T-helper 1 cell treated with Interleukin-12 subunit alpha and Interleukin-12 subunit beta and Interleukin-4 antibody, amounts not matched to agents 30 μg/mL and 1 μg/mL, for 36 hours (primary cell): ENCODE measurements around the gene C11orf65.
"Not testable (repeated sequence)": the region's sequence is repeated elsewhere in the genome, so short reads cannot be mapped to it uniquely, and the experiment has no call there.

Experiments
- H3K27ac Mint-ChIP-seq: one replicate; pipeline ENCODE4 v1.8.0; 2021; ENCODE audit warnings: mild to moderate bottlenecking, mixed read lengths
- H3K27me3 Mint-ChIP-seq: one replicate; pipeline ENCODE4 v1.8.0; 2021; ENCODE audit warnings: low read depth, mixed read lengths
- H3K36me3 Mint-ChIP-seq: one replicate; pipeline ENCODE4 v1.8.0; 2021; ENCODE audit warnings: low read depth, mixed read lengths
- H3K4me1 Mint-ChIP-seq: one replicate; pipeline ENCODE4 v1.8.0; 2021; ENCODE audit warnings: low read depth, mixed read lengths
- H3K4me3 Mint-ChIP-seq: one replicate; pipeline ENCODE4 v1.8.0; 2021; ENCODE audit warnings: mild to moderate bottlenecking, moderate library complexity, mixed read lengths
- H3K9me3 Mint-ChIP-seq: one replicate; pipeline ENCODE4 v1.8.0; 2021; ENCODE audit warnings: mixed read lengths

C11orf65 gene

DNA sequence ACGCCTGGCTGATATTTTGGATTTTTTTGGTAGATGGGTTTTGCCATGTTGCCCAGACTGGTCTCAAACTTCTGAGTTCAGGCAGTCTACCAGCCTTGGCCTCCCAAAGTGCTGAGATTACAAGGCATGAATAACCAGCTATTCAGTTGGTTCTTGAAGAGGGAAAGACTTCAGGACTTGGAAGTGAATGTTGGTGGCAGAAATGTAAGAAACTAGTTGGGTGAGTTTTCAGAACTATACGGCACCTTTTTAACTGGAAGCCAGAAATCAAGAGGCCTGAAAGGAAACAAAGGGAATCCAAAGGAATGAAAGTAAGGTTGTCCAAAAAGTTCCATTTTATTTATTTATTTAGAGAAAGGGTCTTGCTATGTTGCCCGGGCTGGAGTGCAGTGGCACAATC is 28.0 kb upstream of the C11orf65 start:
- Mint-ChIP-seq H3K4me3 (no peak overlapping the region), H3K27ac (no peak overlapping the region), H3K9me3 (no peaks in the 10 kb centered on the region), H3K36me3 (peaks cover 6% of the 10 kb centered on the region), H3K27me3 (no peaks in the 10 kb centered on the region), H3K4me1 (peaks cover 22% of the 10 kb centered on the region)

DNA sequence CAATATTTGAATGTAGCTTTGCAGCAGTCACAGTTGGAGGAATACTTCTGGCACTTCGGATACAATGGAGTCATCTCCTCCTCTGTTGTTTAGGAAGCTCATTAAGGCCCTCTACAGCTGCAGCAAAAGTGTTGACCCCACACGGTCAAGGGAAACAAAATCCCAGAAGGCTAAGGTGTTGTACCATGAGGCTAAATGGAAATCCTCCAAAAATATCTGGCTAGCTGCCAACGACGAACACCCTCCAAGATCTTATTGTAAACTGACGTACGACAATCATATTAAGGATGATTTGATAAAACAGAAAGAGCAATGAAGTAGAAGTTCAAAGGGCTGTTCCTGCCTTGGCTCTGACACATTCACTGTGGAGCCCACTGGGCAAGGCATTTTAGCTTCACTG is 26.9 kb upstream of the C11orf65 start:
- H3K27ac Mint-ChIP-seq = peak overlapping the region; percentile 11
- peaks cover 20% of the 10 kb centered on the region for H3K4me1 Mint-ChIP-seq
- H3K27me3 Mint-ChIP-seq = no peaks in the 10 kb centered on the region
- no peaks in the 10 kb centered on the region for H3K9me3 Mint-ChIP-seq
- H3K36me3 Mint-ChIP-seq = peaks cover 9% of the 10 kb centered on the region
- no peak overlapping the region for H3K4me3 Mint-ChIP-seq

DNA sequence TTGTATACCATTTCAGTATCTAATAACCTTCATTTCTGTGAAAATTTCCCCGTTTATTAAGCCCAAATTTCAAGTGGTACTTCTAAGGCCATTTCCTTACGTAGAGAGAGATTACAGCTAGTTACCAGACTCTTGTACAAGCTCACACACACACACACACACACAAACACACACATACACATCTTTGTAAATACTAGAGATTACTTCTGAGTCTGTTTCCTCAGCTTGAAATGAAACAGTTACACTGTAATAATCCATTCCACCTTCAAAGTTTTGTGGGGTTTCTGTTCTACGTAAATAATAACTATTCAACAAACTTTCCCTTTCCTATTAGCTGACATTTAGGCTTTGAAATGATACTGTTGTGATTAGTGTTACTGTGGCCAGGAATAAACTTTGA is 24.6 kb upstream of the C11orf65 start:
- H3K4me1 Mint-ChIP-seq = peaks cover 11% of the 10 kb centered on the region
- H3K9me3 Mint-ChIP-seq = no peaks in the 10 kb centered on the region
- peaks cover 19% of the 10 kb centered on the region for H3K36me3 Mint-ChIP-seq
- no peak overlapping the region for H3K27ac Mint-ChIP-seq
- no peaks in the 10 kb centered on the region for H3K27me3 Mint-ChIP-seq
- no peak overlapping the region for H3K4me3 Mint-ChIP-seq

DNA sequence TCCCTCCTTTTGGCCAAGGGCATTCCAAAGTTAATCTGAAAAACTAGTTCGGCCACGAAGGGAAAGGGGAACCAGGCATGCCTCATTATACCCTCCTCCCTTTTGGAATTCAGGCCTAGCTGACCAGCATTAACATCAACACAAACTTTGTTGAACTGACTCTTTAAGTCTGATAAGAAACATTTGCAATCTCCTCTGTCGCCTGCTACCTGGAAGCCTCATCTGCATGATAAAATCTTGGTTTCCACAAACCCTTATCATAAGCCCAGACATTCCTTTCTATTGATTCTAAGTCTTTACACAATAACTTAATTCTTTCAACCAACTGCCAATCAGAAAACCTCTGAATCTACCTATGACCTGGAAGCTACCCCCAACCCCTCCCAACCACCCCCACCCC is 19.5 kb upstream of the C11orf65 start:
- Mint-ChIP-seq H3K36me3 (peaks cover 42% of the 10 kb centered on the region), H3K27ac (no peak overlapping the region), H3K4me3 (no peak overlapping the region), H3K9me3 (no peaks in the 10 kb centered on the region), H3K4me1 (peaks cover 6% of the 10 kb centered on the region), H3K27me3 (no peaks in the 10 kb centered on the region)

DNA sequence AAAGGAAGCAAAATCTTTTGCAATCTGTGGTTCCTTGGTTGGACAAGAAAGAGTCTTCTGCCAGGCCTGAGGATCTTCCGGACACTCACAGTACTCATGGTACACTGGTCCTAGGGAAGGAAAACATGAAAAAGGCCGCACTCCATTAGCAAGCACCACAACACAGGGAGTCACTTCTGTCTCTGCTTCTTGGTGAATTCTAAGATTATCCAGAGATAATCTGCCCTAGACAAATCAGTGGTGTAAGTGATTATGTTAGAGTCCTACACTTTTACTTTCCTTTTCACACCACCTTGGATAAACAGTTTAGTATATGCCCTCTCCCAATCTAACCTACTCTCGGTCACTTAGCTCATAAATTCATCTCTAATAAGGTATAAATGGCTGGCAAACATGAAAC is 19.0 kb upstream of the C11orf65 start:
- Mint-ChIP-seq H3K27me3 (no peaks in the 10 kb centered on the region), H3K9me3 (no peaks in the 10 kb centered on the region), H3K4me3 (no peak overlapping the region), H3K27ac (no peak overlapping the region), H3K36me3 (peaks cover 46% of the 10 kb centered on the region), H3K4me1 (peaks cover 6% of the 10 kb centered on the region)

DNA sequence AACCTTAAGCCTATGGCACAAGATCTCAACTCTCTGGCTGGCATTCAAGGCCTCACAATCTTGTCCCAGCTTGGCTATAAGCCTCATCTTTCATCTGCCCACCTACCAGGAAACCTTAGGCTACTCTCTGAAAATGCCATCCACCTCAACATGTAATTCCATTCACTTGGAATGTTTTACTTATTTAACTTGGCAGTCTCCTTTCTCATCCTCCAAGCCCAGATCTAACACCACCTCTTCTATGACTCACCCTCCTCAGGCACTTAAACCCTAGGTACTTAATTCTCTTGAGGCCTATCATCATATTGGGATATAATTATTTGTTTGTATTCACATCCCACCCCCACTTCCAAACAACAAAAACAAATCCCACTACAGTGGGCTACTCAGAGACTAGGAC is 15.8 kb upstream of the C11orf65 start:
- Mint-ChIP-seq H3K27me3 (no peaks in the 10 kb centered on the region), H3K4me1 (peaks cover 6% of the 10 kb centered on the region), H3K4me3 (no peak overlapping the region), H3K9me3 (no peaks in the 10 kb centered on the region), H3K27ac (no peak overlapping the region), H3K36me3 (peaks cover 39% of the 10 kb centered on the region)

DNA sequence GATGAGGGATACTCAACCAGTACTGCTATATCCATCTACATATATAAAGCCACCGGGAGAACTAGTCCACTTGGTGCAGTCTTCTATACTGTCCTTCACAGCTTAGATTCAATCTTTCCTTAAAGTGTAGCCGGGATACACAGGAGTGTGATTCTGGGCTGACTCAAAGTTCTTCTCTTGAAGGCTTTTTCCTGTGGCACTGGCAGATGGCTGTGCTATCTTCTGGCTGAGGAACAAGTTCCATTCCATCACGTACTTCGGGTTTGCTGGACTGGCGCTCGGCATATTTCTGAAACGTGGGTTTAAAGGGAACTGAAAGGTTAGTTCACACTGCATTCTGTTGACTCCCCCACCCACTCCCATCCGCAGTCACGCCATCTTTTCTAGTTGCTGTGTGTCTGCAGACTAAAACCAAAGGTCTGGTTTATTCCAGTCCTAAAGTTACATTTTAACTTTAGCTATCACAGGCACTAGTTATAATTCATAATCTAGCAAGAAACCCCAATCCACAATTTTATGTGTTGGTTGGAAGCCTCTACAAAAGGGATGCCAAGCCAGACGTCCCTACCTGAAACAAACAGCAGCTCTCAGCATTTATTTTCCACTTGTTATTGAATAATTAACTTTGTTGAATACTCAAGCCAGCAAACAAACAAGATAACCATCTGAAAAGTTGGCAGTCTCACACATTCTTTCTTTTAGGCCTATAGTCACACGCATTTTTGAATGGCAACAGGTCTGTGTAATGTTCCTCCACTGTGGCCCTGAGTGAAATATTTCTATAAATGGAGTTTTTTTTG is 7.5 kb upstream of the C11orf65 start:
- H3K9me3 Mint-ChIP-seq = no peaks in the 10 kb centered on the region
- H3K27ac Mint-ChIP-seq = no peak overlapping the region
- no peaks in the 10 kb centered on the region for H3K27me3 Mint-ChIP-seq
- H3K4me3 Mint-ChIP-seq = no peak overlapping the region
- H3K4me1 Mint-ChIP-seq = no peaks in the 10 kb centered on the region
- peaks cover 21% of the 10 kb centered on the region for H3K36me3 Mint-ChIP-seq

DNA sequence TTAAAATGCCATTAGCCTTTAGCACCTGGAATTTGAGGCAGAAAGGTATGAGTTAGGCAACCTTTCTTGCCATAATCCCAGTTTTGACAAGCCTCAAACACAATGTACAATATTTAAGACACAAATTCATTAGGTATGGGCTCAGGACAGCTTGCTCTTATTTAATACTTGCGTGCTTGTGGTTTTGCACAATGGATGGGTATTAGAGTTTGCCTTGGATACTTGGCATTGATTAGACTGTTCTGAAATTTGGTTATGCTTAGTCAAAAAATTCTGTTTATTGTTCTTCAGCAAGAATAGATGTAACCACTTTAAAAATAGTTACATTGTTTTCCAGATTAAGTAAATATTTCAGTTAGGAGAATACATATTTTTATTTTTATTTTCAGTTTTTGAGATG is 5.4 kb upstream of the C11orf65 start:
- H3K27me3 Mint-ChIP-seq = no peaks in the 10 kb centered on the region
- no peaks in the 10 kb centered on the region for H3K9me3 Mint-ChIP-seq
- no peak overlapping the region for H3K27ac Mint-ChIP-seq
- H3K4me1 Mint-ChIP-seq = peaks cover 4% of the 10 kb centered on the region
- H3K4me3 Mint-ChIP-seq = no peak overlapping the region
- peaks cover 17% of the 10 kb centered on the region for H3K36me3 Mint-ChIP-seq

DNA sequence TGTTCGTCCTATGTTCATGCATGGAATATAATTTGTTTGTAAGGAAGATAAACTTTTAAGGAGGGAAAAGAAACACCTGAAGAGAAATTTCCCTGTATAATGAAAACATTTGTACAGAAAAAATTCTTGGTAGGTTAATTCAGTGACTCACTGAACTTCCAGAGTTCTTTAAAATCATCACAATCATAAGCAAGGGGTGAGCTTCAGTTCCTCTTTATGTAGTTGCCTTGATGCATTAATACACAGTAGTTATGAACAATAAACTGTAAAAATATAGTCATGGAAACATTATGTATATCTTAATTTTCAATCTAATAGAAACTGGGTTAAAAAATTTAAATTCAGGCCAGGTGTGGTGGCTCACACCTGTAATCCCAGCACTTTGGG is 1.1 kb upstream of the C11orf65 start:
- no peak overlapping the region for H3K4me3 Mint-ChIP-seq
- peaks cover 13% of the 10 kb centered on the region for H3K4me1 Mint-ChIP-seq
- H3K36me3 Mint-ChIP-seq = no peaks in the 10 kb centered on the region
- no peaks in the 10 kb centered on the region for H3K9me3 Mint-ChIP-seq
- H3K27ac Mint-ChIP-seq = peak overlapping the region; percentile 21
- no peaks in the 10 kb centered on the region for H3K27me3 Mint-ChIP-seq

DNA sequence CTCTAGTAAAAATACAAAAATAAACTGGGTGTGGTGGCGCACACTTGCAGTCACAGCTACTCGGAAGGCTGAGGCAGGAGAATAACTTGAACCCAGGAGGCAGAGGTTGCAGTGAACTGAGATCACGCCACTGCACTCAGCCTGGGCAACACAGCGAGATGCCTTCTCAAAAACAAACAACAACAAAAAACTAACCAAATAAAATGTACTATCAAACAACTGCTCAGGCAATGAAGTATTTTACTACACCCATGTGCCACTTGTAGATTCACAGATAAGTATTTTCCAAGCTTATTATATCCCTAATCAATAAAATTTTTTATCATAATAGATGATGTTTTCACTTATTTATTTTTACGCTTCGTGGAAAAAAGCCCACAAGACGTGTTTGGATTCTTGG is 924 bp downstream of the C11orf65 start:
- peaks cover 13% of the 10 kb centered on the region for H3K4me1 Mint-ChIP-seq
- H3K27ac Mint-ChIP-seq = peak overlapping the region; percentile 100
- peak overlapping the region; percentile 98 for H3K4me3 Mint-ChIP-seq
- no peaks in the 10 kb centered on the region for H3K9me3 Mint-ChIP-seq
- H3K36me3 Mint-ChIP-seq = no peaks in the 10 kb centered on the region
- no peaks in the 10 kb centered on the region for H3K27me3 Mint-ChIP-seq

DNA sequence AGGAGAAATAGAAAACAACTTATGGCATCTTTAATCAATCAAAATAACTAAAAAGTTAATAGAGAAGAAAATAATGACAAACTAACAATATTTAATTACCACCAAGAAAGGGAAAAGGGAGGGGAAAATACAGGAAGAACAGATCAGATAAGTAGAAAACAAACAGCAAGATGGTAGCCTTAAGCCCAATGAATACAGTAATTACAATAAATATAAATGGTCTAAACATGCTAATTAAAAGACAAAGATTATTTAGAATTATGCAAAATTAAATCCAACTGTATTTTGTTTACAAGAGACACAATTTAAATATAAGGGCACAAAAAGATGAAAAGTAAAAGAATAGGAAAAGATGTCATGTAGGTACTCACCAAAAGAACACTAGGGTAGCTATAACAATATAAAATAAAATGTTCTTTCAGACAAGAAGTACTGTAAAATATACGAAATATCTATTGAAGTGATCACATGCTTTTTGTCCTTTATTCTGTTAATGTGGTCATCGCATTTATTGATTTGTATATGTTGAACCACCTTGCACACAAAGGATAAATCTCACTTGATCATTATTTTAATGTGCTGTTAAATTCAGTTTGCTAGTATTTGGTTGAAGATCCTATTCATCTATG is 14.0 kb downstream of the C11orf65 start:
- no peak overlapping the region for H3K4me3 Mint-ChIP-seq
- H3K9me3 Mint-ChIP-seq = peaks cover 22% of the 10 kb centered on the region
- peaks cover 2% of the 10 kb centered on the region for H3K4me1 Mint-ChIP-seq
- no peak overlapping the region for H3K27ac Mint-ChIP-seq
- no peaks in the 10 kb centered on the region for H3K27me3 Mint-ChIP-seq
- H3K36me3 Mint-ChIP-seq = peaks cover 3% of the 10 kb centered on the region

DNA sequence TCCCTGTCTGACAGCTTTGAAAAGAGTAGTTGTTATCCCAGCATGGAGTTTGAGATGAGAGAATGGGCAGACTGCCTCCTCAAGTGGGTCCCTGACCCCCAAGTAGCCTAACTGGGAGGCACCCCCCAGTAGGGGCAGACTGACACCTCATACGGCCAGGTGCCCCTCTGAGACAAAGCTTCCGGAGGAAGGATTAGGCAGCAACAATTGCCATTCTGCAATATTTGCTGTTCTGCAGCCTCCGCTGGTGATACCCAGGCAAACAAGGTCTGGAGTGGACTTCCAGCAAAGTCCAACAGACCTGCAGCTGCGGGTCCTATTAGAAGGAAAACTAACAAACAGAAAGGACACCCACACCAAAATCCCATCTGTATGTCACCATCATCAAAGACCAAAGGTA is 25.9 kb downstream of the C11orf65 start:
- not testable (repeated sequence) for H3K36me3 Mint-ChIP-seq, H3K27me3 Mint-ChIP-seq, H3K4me3 Mint-ChIP-seq, H3K4me1 Mint-ChIP-seq, H3K27ac Mint-ChIP-seq, H3K9me3 Mint-ChIP-seq

DNA sequence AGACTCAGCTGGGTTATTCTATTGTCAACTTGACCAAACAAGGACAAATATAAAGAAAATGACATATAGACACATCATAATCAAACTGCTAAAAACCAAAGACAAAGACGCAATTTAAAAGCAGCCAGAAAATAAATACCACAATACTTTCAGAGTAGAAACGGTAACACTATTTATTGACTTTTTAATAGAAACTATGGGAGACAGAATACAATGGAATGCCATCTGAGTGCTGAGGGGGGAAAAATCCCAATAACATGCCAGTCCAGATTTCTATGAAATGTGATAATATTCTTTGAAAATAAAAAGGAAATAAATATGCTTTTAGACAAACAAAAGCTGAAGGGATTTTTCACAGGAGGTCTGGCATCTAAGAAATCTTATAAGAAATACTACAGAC is 30.7 kb downstream of the C11orf65 start:
- no peak overlapping the region for H3K27ac Mint-ChIP-seq
- no peaks in the 10 kb centered on the region for H3K27me3 Mint-ChIP-seq
- H3K4me1 Mint-ChIP-seq = no peaks in the 10 kb centered on the region
- H3K9me3 Mint-ChIP-seq = no peaks in the 10 kb centered on the region
- no peak overlapping the region for H3K4me3 Mint-ChIP-seq
- H3K36me3 Mint-ChIP-seq = no peaks in the 10 kb centered on the region

DNA sequence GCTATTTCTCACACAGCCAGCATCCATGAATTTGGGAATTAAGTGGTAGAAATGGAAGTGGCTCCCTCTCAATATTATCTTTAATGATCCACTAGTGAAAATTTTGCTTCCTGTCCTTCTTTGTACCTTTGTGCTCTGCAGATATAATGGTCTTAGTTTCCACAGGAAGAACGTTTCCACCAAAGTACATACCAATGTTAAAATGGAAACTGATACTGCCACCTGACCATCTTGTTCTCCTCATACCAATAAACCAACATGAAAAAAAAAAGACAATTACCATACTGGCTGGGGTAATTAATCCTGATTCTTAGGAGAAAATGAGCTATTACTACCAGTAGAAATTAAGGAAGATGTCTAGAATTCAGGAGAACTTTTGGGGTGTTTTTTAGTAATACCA is 32.3 kb downstream of the C11orf65 start:
- no peak overlapping the region for H3K27ac Mint-ChIP-seq
- no peak overlapping the region for H3K4me3 Mint-ChIP-seq
- no peaks in the 10 kb centered on the region for H3K36me3 Mint-ChIP-seq
- no peaks in the 10 kb centered on the region for H3K9me3 Mint-ChIP-seq
- no peaks in the 10 kb centered on the region for H3K27me3 Mint-ChIP-seq
- no peaks in the 10 kb centered on the region for H3K4me1 Mint-ChIP-seq

DNA sequence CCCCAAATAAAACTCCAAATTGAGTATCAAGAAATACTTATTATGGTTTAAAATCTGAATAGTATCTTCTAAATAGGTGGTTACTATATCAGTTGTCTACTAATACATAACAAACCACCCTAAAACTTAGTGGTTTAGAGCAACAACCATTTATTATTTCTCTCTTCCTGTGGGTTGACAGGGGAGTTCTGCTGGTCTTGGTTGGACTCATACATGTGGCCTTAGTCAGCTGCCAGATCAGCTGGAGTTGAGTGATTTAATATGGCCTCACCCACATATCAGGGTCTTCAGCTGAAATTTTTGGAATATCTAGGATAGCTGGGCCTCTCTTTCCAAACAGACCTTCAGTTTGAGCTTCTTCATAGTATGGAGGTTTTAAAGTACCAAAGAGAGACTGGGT is 34.5 kb downstream of the C11orf65 start:
- Mint-ChIP-seq H3K4me3 (no peak overlapping the region), H3K4me1 (no peaks in the 10 kb centered on the region), H3K27me3 (no peaks in the 10 kb centered on the region), H3K9me3 (no peaks in the 10 kb centered on the region), H3K27ac (no peak overlapping the region), H3K36me3 (no peaks in the 10 kb centered on the region)
